SK-N-DZ (cell line): ENCODE results near the gene SNX14.

Experiments
- DNase-seq: peaks from one replicate; pipeline ENCODE4 v3.0.0-alpha.2; 2015; ENCODE audit warnings: low spot score

The SNX14 gene

GRCh38 chr6:85516168-85516567, 77.5 kb downstream of the SNX14 start:
- DNase-seq, result no peak

DNA sequence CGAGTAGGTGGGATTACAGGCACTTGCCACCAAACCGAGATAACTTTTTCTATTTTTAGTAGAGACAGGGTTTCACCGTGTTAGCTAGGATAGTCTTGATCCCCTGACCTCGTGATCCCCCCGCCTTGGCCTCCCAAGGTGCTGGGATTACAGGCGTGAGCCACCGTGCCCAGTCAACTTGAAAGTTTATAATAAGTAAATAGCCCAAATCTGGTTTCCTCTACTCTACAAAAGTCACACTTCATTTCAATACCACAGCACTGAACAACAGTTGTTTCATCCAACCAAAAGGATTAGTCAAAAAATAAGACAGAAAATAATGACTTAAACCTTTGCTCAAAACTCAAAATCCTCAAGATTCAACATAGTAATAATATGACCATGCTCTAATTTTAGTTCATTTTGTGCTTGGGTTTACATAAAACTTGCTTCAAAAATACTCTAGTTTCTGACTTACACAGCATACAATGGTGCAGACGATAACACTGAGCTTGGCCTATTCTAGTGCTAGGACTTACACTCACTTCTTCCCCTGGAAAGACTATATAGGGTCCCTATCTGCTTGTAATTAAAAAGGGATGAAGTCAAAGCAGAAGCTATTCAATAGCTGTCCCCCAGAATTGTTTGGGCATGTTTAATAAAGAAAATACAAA, 87.1 kb downstream of the SNX14 start:
- no peak for DNase-seq

- DNase-seq, result no peak
These were observed 94.9 kb downstream of the SNX14 start for GRCh38 chr6:85498596-85499258.

GRCh38 chr6:85496856-85497255, 96.8 kb downstream of the SNX14 start:
- DNase-seq, result no peak

DNA sequence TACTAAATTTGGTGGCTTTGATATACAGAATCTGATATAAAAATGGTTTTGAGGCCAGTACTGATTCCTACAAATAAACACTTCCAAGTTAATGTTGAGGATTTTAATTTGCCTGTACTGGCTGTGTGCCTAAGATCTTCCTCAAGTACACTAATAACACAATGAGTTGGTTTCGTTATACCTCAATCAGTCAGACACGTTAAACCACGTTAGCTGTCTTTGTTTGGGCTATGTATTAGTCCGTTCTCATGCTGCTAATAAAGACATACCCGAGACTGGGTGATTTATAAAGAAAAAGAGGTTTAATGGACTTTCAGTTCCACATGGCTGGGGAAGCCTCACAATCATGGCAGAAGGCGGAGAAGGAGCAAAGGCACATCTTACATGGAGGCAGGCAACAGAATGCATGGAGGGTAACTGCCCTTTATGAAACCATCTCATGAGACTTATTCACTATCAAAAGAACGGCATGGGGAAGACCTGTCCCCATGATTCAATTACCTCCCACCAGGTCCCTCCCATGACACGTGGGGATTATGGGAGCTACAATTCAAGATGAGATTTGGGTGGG, 97.6 kb downstream of the SNX14 start:
- DNase-seq, result no peak

GRCh38 chr6:85494547-85495536, 98.8 kb downstream of the SNX14 start:
- DNase-seq, result no peak

DNA sequence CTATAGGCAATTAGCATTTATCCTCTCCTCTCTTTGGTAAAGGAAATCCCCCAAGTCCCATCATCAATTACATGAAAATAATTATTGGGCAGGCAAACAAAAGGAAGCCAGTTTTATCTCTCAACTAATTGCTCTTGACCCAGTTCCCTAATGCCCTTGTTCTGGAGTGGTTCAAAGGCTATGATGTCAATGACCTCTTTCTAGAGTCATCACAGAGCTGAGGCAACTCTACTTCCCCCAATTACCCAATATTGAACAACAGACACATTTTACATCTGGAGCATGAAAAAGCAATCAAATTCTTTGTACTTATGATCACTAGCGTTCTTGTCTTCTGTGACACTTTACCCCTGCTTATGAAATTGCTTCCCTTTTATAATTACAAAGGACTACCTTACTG, 100.3 kb downstream of the SNX14 start:
- DNase-seq, result no peak

DNA sequence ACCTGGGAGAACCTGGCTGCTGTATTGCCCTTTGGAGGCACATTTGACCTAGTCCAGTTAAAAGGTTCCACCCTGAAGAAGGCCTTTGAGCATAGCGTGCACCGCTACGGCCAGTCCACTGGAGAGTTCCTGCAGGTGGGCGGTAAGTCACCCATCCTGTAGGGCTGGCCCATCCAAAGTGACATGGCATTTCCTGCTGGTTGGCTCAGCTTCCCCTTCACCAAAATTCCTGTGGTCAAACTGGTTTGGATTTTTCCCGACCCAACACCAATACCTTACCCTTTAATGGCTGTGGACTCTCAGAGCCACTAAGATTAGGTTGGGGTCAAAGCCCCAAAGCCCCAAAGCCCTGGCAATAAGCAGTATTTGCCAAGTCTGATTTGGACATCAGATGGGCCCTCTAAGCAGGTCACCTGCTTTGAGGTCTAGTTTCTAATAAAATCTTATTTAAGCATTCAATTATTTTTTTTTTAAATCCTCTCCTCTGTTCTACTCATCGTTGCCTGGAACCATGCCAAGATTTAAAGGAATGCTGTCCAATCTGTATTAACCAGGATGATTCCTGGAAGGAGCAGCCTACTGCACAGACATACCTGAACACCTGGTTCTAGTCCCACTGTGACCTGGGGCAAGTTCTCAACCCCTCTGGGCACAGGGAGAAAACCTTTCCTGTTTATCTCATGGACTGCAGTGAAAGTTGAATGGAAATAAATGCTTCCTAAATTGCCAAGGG, 103.0 kb downstream of the SNX14 start:
- no peak for DNase-seq

DNA sequence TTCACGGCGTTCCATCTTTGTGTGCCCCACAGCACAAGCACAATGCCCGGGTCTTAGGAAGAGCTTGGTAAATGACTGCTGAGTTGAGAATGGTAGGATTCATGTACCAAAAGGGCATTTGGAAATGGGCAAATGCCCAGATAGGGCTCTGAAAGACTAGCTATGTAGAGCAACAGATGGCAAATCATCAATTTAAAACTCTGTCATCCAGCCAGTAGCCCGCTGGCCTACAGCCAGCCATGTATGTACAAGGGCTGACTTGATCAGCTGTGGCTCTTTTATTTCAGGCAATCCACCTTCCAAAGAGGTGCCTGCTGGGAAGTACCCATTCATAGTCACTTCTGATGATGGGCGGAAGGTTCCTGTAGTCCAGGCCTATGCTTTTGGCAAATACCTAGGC, 108.7 kb downstream of the SNX14 start:
- no peak for DNase-seq

- DNase-seq, result peak; percentile 79
These were observed 109.8 kb downstream of the SNX14 start for GRCh38 chr6:85483846-85484245.

- peak; percentile 80 for DNase-seq
These were observed 110.6 kb downstream of the SNX14 start for GRCh38 chr6:85482905-85483700.

DNA sequence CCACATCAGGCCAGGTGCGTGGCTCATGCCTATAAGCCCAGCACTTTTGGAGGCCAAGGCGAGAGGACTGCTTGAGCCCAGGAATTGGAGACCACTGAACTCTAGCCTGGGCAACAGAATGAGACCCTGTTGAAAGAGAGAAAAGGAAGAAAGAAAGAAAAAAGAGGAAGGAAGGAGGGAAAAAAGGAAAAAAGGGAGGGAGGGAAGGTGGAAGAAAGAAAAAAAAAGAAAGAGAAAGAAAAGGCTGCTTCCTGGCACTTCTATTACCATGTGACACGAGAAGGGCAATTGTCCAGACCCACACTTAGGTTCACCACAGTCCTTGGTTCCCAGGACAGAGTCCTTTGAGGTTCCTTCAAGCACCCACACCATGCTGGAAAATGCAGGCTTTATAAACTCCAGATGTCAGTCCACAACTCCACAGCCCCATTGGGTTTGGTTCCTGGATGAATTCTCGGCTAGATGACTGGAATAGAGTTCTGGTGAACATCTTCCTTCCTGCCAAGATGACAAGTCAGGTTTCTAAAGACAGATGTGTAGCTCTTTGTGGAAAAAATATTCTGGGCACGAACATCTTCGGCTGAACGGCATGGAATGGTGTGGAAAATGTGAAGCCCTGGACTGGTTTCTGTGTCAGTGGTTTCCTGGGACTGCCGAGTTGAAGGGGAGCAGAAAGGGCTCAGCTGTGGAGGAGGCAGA, 111.3 kb downstream of the SNX14 start:
- DNase-seq, result peak; percentile 10

GRCh38 chr6:85479208-85479607, 114.5 kb downstream of the SNX14 start:
- DNase-seq, result no peak

GRCh38 chr6:85476532-85476931, 117.1 kb downstream of the SNX14 start:
- no peak for DNase-seq

GRCh38 chr6:85473748-85474147, 119.9 kb downstream of the SNX14 start:
- no peak for DNase-seq

- DNase-seq, result no peak
These were observed 120.9 kb downstream of the SNX14 start for GRCh38 chr6:85472744-85473143.

DNA sequence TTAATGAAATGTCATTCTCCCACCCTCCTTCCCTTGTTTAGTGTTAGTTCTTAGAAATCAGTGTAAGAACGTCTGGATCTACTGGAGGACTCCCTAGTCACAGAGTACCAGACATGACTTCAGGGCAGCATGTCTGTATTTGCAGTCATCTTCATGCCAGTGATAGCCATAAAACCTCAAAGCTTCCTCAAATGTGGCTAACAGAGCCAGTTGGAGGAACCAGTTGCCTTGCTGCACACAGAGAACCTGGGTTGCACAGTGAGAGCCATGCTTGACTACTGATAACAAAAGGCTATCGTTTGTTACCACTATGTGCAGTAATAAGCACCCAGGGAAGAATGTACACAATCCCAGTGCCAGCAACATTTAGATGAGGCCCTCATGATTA, 123.6 kb downstream of the SNX14 start:
- DNase-seq, result no peak

DNA sequence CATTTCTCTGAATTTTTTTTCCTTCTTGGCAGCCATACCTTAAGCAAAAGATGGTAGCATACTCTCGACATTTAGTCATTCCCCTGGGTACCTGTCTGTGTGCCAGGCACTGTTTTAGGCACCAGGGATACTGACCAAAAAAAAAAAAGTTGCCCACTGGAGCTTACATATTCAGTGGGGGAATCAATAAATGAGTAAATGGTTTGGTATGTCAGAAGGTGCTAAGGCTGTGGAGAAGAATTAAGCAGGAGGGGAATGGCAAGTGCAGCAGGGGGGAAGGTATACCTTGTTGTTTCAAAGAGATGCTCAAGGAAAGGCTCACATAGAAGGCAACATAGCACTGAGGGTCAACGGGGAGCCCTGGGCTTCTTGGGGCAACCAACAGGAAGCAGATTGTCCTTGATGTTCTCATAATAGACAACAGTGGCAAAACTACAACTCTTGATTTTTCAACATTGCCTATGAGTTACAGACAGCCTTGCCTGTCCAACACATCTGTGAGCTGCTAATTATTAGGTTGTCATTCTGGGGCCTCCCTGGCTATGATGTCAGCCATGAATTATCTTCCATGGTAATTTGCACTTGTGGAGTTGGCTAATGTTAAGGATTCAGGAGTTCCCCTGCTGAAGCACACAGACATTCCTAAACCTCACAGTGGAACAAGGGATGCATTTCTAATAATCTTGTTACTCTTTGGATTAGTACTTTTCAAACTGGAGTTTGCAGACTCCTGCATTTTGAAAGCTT, 124.2 kb downstream of the SNX14 start:
- no peak for DNase-seq

DNA sequence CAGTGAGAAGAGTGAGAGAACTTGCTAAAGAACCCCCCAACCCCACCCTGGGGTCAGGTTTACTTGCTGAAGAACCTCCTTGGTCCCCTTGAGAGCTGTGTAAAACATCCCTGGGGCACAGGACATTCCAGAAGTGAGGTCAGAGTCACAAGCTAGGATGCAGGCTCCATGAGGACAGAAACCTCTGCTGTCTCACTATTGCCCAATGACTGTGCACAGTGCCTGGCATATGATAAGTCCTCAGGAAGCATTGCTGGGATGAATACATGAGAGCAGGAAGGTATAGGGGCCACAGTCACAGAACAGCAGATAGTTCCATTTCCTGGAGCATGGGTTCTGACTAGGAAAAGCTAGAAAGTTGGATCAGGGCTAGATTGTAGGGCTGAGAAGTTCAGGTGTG, 125.3 kb downstream of the SNX14 start:
- no peak for DNase-seq
